Measurements from ENCODE around the gene CHST15.
A peak's percentile ranks its signal among the peaks of the same experiment; 100 is the strongest.
"Not testable (repeated sequence)": the region's sequence is repeated elsewhere in the genome, so short reads cannot be mapped to it uniquely, and the experiment has no call there.

CHST15 gene

GRCh38 chr10:124045276-124045675, 48.1 kb downstream of the CHST15 start:
- no peak for DNase-seq (ENCODE audit: low read depth in 3 of 3)

GRCh38 chr10:124044143-124044862, 49.1 kb downstream of the CHST15 start:
- DNase-seq (ENCODE audit: low read depth in 3 of 3) = no peak

- DNase-seq (ENCODE audit: low read depth in 3 of 3) = no peak
Measured at GRCh38 chr10:124043310-124044142, 49.9 kb downstream of the CHST15 start.

- no peak for DNase-seq (ENCODE audit: low read depth in 3 of 3)
Measured at GRCh38 chr10:124042656-124043309, 50.6 kb downstream of the CHST15 start.

- DNase-seq (ENCODE audit: low read depth in 3 of 3) = no peak
Measured at GRCh38 chr10:124041675-124042445, 51.5 kb downstream of the CHST15 start.

- DNase-seq (ENCODE audit: low read depth in 3 of 3) = no peak
Measured at GRCh38 chr10:124040451-124041188, 52.8 kb downstream of the CHST15 start.

- no peak for DNase-seq (ENCODE audit: low read depth in 3 of 3)
Measured at GRCh38 chr10:124039483-124040013, 53.9 kb downstream of the CHST15 start.

GRCh38 chr10:124037784-124038183, 55.6 kb downstream of the CHST15 start:
- DNase-seq (ENCODE audit: low read depth in 3 of 3) = no peak

- no peak for DNase-seq (ENCODE audit: low read depth in 3 of 3)
Measured at GRCh38 chr10:124037286-124037685, 56.1 kb downstream of the CHST15 start.

- no peak for DNase-seq (ENCODE audit: low read depth in 3 of 3)
Measured at GRCh38 chr10:124036746-124037145, 56.7 kb downstream of the CHST15 start.

- peak in 1 of 3 donors; percentile 10 for DNase-seq (ENCODE audit: low read depth in 3 of 3)
Measured at GRCh38 chr10:124035928-124036558, 57.4 kb downstream of the CHST15 start.

GRCh38 chr10:124035306-124035927, 58.0 kb downstream of the CHST15 start:
- DNase-seq (ENCODE audit: low read depth in 3 of 3) = no peak

- DNase-seq (ENCODE audit: low read depth in 3 of 3) = not testable (repeated sequence)
Measured at GRCh38 chr10:124034576-124035305, 58.7 kb downstream of the CHST15 start.

GRCh38 chr10:124033887-124034218, 59.5 kb downstream of the CHST15 start:
- DNase-seq (ENCODE audit: low read depth in 3 of 3) = no peak

- no peak for DNase-seq (ENCODE audit: low read depth in 3 of 3)
Measured at GRCh38 chr10:124032971-124033886, 60.2 kb downstream of the CHST15 start.

GRCh38 chr10:124032087-124032935, 61.1 kb downstream of the CHST15 start:
- DNase-seq (ENCODE audit: low read depth in 3 of 3) = no peak

GRCh38 chr10:124030492-124031110, 62.8 kb downstream of the CHST15 start:
- no peak for DNase-seq (ENCODE audit: low read depth in 3 of 3)

All from stimulated activated CD4-positive, alpha-beta T cell treated with anti-CD3 and anti-CD28 coated beads, TNF-alpha, amount 100 ng/mL, for 48 hours (primary cell).